Omental fat pad (tissue), 4 donors: ENCODE measurements around the gene EP400. TPM values are rescaled to one million over a fixed set of nuclear protein-coding genes. Genes with fewer than 3 reads are reported as not detected.

Experiments used
- ATAC-seq: fragments of 150-250 bp; one replicate; pipeline ENCODE4 v1.9.1; 2016; ENCODE audit warnings: mild to moderate bottlenecking, moderate library complexity; ENCODE audit not compliant: low FRiP score
- DNase-seq: peaks from one replicate; pipeline ENCODE4 v3.0.0-alpha.2; 2019; ENCODE audit warnings: low spot score
- total RNA-seq, 4 donors: library from RNA; depleted of rRNA; stranded (reverse); fragments of >200 nt; gene quantifications; one replicate each; pipeline ENCODE4 v1.1.0, GENCODE V29; 2016
- TF ChIP-seq, protein P1 (sequence below), 3 donors: fragments of 450-650 bp; IDR thresholded peaks; one replicate each; pipeline ENCODE4 v1.5.1; 2016 to 2017; ENCODE audit warnings: antibody characterized with exemption in 3 of 3, mild to moderate bottlenecking in 3 of 3, moderate library complexity in 2 of 3

Gene EP400
- total RNA-seq, 4 donors from 2014 or later = 16.1 to 34.2 (median 24.7) TPM

DNA sequence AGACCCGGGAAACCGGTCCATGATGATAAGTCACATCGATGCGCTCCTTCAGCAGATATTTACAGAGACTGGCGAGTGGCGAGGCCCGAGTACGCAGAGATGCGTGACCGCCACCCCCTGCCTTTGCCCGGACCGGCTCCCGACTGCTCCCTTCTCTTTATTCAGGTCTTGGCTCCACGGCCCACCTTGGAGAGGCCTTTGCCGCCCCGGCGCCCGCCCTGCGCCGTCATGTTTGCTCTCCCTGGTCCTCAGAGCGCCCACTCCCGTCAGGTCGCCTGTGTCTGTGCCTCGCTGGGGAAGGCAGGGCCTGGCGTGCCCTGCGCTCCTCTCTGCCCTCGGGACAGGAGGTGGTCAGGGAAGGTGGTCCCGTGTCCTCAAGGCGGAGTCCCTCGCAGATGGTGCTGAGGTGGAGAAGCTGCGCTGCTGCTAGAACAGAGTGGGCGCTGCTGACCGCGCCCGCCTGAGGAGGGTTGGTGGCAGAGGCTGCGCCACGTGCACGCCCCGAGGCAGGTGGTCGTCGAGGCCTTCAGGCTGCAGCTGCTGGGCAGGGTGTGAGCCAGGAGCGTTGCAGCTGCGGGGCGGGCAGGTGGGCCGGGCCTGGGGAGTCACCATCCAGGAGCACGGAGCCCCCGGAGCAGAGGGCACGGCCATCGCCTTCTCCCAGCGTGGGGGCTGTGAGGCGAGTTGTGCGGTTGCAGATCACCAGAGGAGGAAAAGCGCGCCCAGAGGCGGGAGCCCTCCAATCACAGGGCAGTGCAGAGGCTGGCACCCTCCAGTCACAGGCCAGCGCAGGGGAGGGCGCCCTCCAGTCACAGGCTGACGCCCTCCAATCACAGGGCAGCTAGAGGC, 167.2 kb downstream of the EP400 start:
- ATAC-seq = no peak
- TF ChIP-seq, protein P1, sequence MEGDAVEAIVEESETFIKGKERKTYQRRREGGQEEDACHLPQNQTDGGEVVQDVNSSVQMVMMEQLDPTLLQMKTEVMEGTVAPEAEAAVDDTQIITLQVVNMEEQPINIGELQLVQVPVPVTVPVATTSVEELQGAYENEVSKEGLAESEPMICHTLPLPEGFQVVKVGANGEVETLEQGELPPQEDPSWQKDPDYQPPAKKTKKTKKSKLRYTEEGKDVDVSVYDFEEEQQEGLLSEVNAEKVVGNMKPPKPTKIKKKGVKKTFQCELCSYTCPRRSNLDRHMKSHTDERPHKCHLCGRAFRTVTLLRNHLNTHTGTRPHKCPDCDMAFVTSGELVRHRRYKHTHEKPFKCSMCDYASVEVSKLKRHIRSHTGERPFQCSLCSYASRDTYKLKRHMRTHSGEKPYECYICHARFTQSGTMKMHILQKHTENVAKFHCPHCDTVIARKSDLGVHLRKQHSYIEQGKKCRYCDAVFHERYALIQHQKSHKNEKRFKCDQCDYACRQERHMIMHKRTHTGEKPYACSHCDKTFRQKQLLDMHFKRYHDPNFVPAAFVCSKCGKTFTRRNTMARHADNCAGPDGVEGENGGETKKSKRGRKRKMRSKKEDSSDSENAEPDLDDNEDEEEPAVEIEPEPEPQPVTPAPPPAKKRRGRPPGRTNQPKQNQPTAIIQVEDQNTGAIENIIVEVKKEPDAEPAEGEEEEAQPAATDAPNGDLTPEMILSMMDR (IDR thresholded peaks at IDR 0.05) = no peak
- no peak for DNase-seq

DNA sequence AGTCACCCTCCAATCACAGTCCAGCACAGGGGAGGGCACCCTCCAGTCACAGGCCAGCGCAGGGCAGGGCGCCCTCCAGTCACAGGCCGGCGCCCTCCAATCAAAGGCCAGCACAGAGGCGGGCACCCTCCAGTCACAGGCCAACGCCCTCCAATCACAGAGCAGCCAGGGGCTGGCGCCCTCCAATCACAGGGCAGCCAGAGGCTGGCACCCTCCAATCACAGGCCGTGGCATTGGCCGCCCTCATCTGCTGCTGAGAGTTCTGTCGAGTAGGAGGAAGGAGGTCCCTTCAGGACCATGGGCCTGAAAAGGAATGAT, 167.8 kb downstream of the EP400 start:
- DNase-seq (no peak), ATAC-seq (no peak)
- TF ChIP-seq, protein P1 (IDR thresholded peaks at IDR 0.05) = no peak

DNA sequence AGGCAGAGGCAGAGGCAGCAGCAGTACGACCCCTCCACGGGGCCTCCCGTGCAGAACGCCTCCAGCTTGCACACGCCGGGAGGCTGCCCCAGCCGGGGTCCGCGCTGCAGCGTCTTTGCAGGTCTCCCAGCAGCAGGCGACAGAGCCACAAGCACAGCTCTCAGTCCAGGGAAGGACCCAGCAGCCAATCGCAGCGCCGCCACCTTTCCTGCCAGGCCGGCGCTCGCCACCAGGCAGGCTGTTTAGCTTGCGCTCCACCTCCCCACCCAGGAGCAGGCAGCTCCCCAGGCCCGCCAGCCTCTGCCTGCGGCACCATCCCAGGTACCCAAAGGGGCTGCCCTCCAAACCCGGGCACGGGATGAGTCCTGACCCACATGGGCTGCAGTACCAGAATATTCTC, 169.1 kb downstream of the EP400 start:
- no peak for ATAC-seq
- TF ChIP-seq, protein P1 (IDR thresholded peaks at IDR 0.05) = no peak
- DNase-seq = no peak

DNA sequence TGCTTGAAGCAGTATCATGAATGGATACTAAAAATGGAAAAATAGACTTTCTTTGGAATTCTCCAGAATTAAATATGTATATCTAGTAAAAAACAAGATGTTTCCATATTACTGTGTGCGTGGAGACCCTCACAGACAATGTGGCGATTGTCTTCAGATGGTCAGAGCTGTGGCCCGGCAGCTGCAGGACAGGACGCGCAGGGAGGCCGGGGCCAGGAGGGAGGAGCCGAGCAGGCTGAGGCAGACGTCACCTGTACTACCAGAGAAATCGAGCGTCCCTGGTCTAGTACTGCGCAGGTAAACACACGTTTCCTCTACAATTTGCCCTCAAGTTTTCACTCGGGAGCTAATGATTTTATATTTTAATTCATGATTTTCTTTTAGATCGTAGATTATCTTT, 171.5 kb downstream of the EP400 start:
- TF ChIP-seq, protein P1 (IDR thresholded peaks at IDR 0.05) = no peak
- DNase-seq (no peak), ATAC-seq (no peak)

DNA sequence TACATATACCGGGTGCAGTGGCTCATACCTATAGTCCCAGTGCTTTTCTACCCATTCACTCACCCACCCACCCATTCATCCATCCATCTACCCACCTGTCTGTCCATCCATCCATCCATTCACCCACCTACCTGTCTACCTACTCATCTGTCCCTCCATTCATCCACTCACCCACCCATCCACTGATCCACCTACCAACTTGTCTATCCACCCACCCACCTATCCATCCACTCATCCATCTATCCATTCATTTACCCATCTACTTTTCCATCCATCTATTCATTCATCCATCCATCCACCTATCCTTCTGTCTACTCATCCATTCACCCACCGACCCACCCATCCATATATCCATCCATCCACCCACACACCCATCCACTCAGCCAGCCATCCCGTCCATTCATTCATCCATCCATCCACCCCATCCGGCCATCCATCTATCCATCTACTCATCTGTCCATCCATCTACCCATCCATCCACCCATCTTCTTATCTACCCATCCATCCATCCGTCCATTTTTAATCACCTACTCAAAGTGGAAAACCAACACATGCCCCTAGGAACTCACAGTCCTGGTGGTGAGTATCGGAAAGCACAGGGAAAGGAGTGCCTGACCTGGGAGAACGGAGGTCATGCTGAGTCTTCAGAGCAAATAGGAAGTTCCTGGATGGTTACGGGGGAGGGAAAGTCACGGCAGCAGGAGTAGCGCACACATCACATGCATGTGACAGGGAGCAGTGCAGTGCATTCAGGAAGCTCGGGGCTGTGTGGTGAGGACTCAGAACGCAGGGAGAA, 174.4 kb downstream of the EP400 start:
- TF ChIP-seq, protein P1 (IDR thresholded peaks at IDR 0.05) = no peak
- no peak for DNase-seq

DNA sequence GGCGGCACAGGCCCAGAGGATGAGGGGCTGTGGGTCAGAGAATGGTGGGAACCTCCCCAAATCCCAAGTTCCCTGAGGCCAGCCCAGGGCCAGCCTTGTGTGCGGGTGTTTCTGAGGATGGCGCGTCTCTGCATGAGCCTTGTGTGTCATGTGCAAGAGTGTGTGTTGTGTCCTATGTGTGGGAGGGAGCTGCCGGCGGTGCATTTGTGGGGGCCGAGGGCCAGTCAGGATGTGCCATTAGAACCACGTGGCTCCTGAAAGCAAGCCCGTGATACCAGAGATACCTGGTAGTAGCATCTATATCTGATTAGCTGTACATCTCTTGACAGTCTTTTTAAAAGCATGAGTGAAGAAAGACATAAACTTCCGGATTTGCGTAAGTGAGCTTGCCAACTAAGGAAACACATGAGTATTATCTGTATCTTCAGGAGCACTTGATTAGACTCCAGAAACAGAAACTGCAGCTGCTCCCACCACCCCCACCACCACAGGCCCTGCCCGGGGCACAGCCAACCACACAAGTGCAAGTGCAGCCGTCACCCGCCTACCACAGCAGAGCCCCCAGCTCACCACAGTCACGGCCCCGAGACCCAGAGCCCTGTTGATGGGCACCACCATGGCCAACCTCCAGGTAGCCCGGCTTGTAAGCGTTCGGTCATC, 175.2 kb downstream of the EP400 start:
- TF ChIP-seq, protein P1 (IDR thresholded peaks at IDR 0.05) = no peak
- no peak for DNase-seq
- no peak for ATAC-seq

More for the DNA sequence above, 174.4 kb downstream of the EP400 start:
- no peak for ATAC-seq
